Stimulated activated CD8-positive, alpha-beta memory T cell treated with anti-CD3 and anti-CD28 coated beads, Interleukin-2, amount 100 ng/mL, for 1 hour (primary cell): ENCODE measurements around the gene NFAT5.
"Not testable (repeated sequence)": the region's sequence is repeated elsewhere in the genome, so short reads cannot be mapped to it uniquely, and the experiment has no call there.

Experiments
- DNase-seq, 2 donors: peaks; one replicate each; pipeline ENCODE4 v3.0.0-alpha.2; 2020; ENCODE audit warnings: low read depth in 2 of 2

The NFAT5 gene

GRCh38 chr16:69596801-69597200 lies 31.0 kb downstream of the NFAT5 start:
- DNase-seq: no peak

- DNase-seq: no peak
These were observed 32.3 kb downstream of the NFAT5 start for GRCh38 chr16:69598045-69598444.

- no peak for DNase-seq
These were observed 34.0 kb downstream of the NFAT5 start for GRCh38 chr16:69599731-69600130.

- no peak for DNase-seq
These were observed 34.4 kb downstream of the NFAT5 start for GRCh38 chr16:69600202-69600601.

GRCh38 chr16:69601250-69601649 lies 35.5 kb downstream of the NFAT5 start:
- DNase-seq: no peak

- DNase-seq: no peak
These were observed 41.2 kb downstream of the NFAT5 start for GRCh38 chr16:69606985-69607384.

- DNase-seq: no peak
These were observed 41.9 kb downstream of the NFAT5 start for GRCh38 chr16:69607674-69608073.

GRCh38 chr16:69610356-69610755 lies 44.6 kb downstream of the NFAT5 start:
- no peak for DNase-seq

- no peak for DNase-seq
These were observed 45.4 kb downstream of the NFAT5 start for GRCh38 chr16:69611103-69611640.

GRCh38 chr16:69613378-69614154 lies 47.8 kb downstream of the NFAT5 start:
- no peak for DNase-seq

- DNase-seq: no peak
These were observed 49.8 kb downstream of the NFAT5 start for GRCh38 chr16:69615528-69615927.

- DNase-seq: no peak
These were observed 50.3 kb downstream of the NFAT5 start for GRCh38 chr16:69616082-69616481.

- DNase-seq: no peak
These were observed 52.5 kb downstream of the NFAT5 start for GRCh38 chr16:69618307-69618706.

GRCh38 chr16:69618721-69619120 lies 53.0 kb downstream of the NFAT5 start:
- no peak for DNase-seq

GRCh38 chr16:69619514-69619913 lies 53.7 kb downstream of the NFAT5 start:
- no peak for DNase-seq

- DNase-seq: no peak
These were observed 54.8 kb downstream of the NFAT5 start for GRCh38 chr16:69620573-69620972.

- no peak for DNase-seq
These were observed 55.5 kb downstream of the NFAT5 start for GRCh38 chr16:69621225-69621624.

GRCh38 chr16:69626256-69626655 lies 60.5 kb downstream of the NFAT5 start:
- DNase-seq: no peak

GRCh38 chr16:69632828-69633227 lies 67.1 kb downstream of the NFAT5 start:
- DNase-seq: no peak

GRCh38 chr16:69633375-69633774 lies 67.6 kb downstream of the NFAT5 start:
- DNase-seq: no peak

GRCh38 chr16:69636563-69637146 lies 70.9 kb downstream of the NFAT5 start:
- DNase-seq: not testable (repeated sequence)

- not testable (repeated sequence) for DNase-seq
These were observed 71.6 kb downstream of the NFAT5 start for GRCh38 chr16:69637206-69637865.

GRCh38 chr16:69643997-69644396 lies 78.2 kb downstream of the NFAT5 start:
- not testable (repeated sequence) for DNase-seq
